T-helper 2 cell treated with Interferon-gamma antibody and Interleukin-4, amounts not matched to agents 5 μg/mL and 100 μg/mL, for 36 hours (primary cell): ENCODE measurements around the gene PADI4.

Experiments used
- DNase-seq: peaks from one replicate; pipeline ENCODE4 v3.0.0; 2021; ENCODE audit warnings: low spot score
- H3K27ac Mint-ChIP-seq: one replicate; pipeline ENCODE4 v1.8.0; 2021; ENCODE audit warnings: mild to moderate bottlenecking, mixed read lengths
- H3K27me3 Mint-ChIP-seq: one replicate; pipeline ENCODE4 v1.8.0; 2021; ENCODE audit warnings: low read depth, mixed read lengths
- H3K36me3 Mint-ChIP-seq: one replicate; pipeline ENCODE4 v1.8.0; 2021; ENCODE audit warnings: low read depth, mixed read lengths
- H3K4me1 Mint-ChIP-seq: one replicate; pipeline ENCODE4 v1.8.0; 2021; ENCODE audit warnings: low read depth, mixed read lengths
- H3K4me3 Mint-ChIP-seq: one replicate; pipeline ENCODE4 v1.8.0; 2022; ENCODE audit warnings: mild to moderate bottlenecking, moderate library complexity, mixed read lengths
- H3K9me3 Mint-ChIP-seq: one replicate; pipeline ENCODE4 v1.8.0; 2021; ENCODE audit warnings: mixed read lengths

PADI4 gene

GRCh38 chr1:17274186-17275170 lies 33.5 kb upstream of the PADI4 start:
- H3K27me3 Mint-ChIP-seq = peaks cover 3% of the 10 kb centered on the region
- H3K36me3 Mint-ChIP-seq = no peaks in the 10 kb centered on the region
- H3K4me1 Mint-ChIP-seq = no peaks in the 10 kb centered on the region
- H3K27ac Mint-ChIP-seq = no peak overlapping the region
- DNase-seq = peak; percentile 10
- no peaks in the 10 kb centered on the region for H3K9me3 Mint-ChIP-seq
- no peak overlapping the region for H3K4me3 Mint-ChIP-seq

DNA sequence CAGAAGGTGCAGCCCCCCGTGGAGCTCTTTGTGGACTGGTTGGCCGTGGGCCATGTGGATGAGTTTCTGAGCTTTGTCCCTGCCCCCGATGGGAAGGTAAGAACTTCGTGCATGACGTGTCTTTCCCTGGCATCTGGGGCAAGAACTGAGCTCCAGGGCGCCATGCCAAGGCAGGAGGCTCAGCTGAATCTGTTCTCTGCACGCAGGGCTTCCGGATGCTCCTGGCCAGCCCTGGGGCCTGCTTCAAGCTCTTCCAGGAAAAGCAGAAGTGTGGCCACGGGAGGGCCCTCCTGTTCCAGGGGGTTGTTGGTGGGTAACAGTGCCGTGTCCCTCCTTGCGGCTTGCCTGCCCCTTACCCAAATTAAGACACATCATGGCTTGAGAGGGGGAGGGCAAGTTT lies 31.4 kb upstream of the PADI4 start:
- Mint-ChIP-seq H3K4me1 (no peaks in the 10 kb centered on the region), H3K27ac (no peak overlapping the region), H3K27me3 (peaks cover 3% of the 10 kb centered on the region), H3K9me3 (no peaks in the 10 kb centered on the region), H3K4me3 (no peak overlapping the region), H3K36me3 (no peaks in the 10 kb centered on the region)
- DNase-seq = no peak

DNA sequence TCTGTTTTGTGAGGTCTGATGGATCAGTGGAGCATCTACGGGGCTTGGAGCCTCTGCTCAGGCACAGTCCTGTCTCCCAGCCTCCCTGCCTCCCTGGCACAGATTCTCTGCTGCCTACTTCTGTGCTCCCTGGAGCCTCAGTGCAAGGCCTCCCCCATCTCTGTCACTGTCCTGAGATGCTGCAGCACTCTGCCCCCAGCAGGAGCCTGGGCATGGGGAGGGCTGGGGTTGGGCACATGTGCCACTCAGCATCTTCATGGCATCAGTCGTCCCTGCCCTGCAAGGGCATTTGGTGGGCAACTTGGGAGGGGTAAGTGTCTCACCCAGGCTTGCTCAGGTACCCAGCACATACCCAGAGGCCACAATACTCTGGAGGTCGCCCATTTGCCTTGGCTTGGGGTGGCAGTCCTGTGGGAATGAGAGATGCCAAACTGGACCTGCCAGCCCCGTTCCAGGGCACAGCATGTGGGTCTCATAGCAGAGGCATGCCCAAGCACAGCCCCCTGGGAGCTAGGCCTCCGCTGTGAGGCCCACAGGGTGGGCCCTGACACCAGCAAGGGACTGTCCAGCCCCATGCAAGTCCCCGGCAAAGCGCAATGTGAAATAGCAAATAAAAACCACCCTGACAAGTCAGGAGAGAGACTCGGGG lies 30.4 kb upstream of the PADI4 start:
- Mint-ChIP-seq H3K27ac (no peak overlapping the region), H3K27me3 (peaks cover 7% of the 10 kb centered on the region), H3K4me3 (no peak overlapping the region), H3K9me3 (no peaks in the 10 kb centered on the region), H3K4me1 (no peaks in the 10 kb centered on the region), H3K36me3 (no peaks in the 10 kb centered on the region)
- DNase-seq = no peak

GRCh38 chr1:17278996-17279830 lies 28.8 kb upstream of the PADI4 start:
- Mint-ChIP-seq H3K27ac (no peak overlapping the region), H3K27me3 (peaks cover 7% of the 10 kb centered on the region), H3K4me3 (no peak overlapping the region), H3K4me1 (no peaks in the 10 kb centered on the region), H3K36me3 (no peaks in the 10 kb centered on the region), H3K9me3 (no peaks in the 10 kb centered on the region)
- DNase-seq = no peak

DNA sequence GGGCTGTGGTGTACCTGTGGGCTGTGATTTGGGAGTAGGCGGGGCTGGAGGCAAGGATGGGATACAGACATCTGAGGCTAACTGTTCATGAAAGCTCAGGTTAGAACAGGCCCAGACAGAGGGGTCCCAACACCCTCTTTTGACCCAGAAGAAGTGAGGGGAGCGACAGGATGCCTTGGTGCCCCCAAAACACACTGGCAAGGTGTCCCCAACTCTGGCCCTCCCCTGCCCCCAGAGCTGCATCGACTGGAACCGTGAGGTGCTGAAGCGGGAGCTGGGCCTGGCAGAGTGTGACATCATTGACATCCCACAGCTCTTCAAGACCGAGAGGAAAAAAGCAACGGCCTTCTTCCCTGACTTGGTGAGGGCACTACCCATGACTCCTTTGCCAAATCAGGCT lies 27.6 kb upstream of the PADI4 start:
- no peaks in the 10 kb centered on the region for H3K9me3 Mint-ChIP-seq
- no peak overlapping the region for H3K4me3 Mint-ChIP-seq
- H3K4me1 Mint-ChIP-seq = no peaks in the 10 kb centered on the region
- no peak overlapping the region for H3K27ac Mint-ChIP-seq
- no peak for DNase-seq
- H3K27me3 Mint-ChIP-seq = peaks cover 7% of the 10 kb centered on the region
- no peaks in the 10 kb centered on the region for H3K36me3 Mint-ChIP-seq

GRCh38 chr1:17280894-17281293 lies 27.1 kb upstream of the PADI4 start:
- peaks cover 4% of the 10 kb centered on the region for H3K27me3 Mint-ChIP-seq

DNA sequence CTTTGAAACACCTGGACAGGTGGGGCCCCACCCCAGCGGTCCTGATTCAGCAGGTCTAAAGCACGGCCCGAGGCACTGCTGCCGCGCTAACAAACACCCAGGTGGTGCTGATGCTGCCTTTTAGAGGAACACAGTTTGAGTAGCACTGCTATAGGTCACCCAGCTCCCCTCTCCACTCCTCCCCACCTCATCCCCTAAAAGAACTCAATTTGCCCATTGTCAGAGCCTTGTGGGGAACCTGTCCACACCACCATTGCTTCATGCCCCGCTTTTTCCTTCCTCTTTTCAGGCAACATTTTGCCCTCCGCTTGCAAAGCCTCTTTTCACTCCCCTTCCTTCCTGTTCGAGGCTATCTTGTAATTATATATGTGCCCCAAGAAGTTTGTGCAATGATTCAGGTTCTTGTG lies 26.2 kb upstream of the PADI4 start:
- Mint-ChIP-seq H3K27me3 (peaks cover 4% of the 10 kb centered on the region), H3K27ac (no peak overlapping the region), H3K36me3 (no peaks in the 10 kb centered on the region), H3K9me3 (no peaks in the 10 kb centered on the region), H3K4me3 (no peak overlapping the region), H3K4me1 (no peaks in the 10 kb centered on the region)
- no peak for DNase-seq

More at GRCh38 chr1:17280894-17281293, 27.1 kb upstream of the PADI4 start:
- Mint-ChIP-seq H3K4me1 (no peaks in the 10 kb centered on the region), H3K27ac (no peak overlapping the region), H3K9me3 (no peaks in the 10 kb centered on the region), H3K36me3 (no peaks in the 10 kb centered on the region), H3K4me3 (no peak overlapping the region)
- DNase-seq = no peak

- no peak for DNase-seq
- H3K9me3 Mint-ChIP-seq = no peaks in the 10 kb centered on the region
- no peak overlapping the region for H3K4me3 Mint-ChIP-seq
- H3K4me1 Mint-ChIP-seq = no peaks in the 10 kb centered on the region
- H3K36me3 Mint-ChIP-seq = no peaks in the 10 kb centered on the region
- peaks cover 4% of the 10 kb centered on the region for H3K27me3 Mint-ChIP-seq
- H3K27ac Mint-ChIP-seq = no peak overlapping the region
Observed at GRCh38 chr1:17282836-17283235, 25.2 kb upstream of the PADI4 start.

DNA sequence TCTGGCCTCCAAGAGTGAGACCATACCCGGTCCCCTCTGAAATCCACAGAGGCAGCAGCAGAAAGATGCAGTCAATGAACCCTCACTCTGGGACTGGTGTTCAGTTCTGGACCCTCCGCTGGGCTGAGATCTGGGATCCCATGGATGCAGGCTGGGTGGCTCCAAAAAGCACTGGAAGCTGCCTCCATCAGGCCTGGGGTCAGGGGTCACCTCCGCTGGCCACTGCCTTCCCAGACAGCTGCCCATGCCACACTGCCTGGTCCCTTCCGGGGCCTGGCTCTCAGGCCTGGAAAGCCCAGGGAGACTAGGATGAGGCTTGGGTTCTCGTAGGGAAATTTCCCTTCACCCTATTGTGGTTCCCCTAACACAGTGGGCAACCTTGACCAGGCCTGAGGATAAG lies 21.4 kb upstream of the PADI4 start:
- Mint-ChIP-seq H3K36me3 (no peaks in the 10 kb centered on the region), H3K27ac (no peak overlapping the region), H3K27me3 (peaks cover 8% of the 10 kb centered on the region), H3K9me3 (no peaks in the 10 kb centered on the region), H3K4me1 (no peaks in the 10 kb centered on the region), H3K4me3 (no peak overlapping the region)
- DNase-seq = no peak

DNA sequence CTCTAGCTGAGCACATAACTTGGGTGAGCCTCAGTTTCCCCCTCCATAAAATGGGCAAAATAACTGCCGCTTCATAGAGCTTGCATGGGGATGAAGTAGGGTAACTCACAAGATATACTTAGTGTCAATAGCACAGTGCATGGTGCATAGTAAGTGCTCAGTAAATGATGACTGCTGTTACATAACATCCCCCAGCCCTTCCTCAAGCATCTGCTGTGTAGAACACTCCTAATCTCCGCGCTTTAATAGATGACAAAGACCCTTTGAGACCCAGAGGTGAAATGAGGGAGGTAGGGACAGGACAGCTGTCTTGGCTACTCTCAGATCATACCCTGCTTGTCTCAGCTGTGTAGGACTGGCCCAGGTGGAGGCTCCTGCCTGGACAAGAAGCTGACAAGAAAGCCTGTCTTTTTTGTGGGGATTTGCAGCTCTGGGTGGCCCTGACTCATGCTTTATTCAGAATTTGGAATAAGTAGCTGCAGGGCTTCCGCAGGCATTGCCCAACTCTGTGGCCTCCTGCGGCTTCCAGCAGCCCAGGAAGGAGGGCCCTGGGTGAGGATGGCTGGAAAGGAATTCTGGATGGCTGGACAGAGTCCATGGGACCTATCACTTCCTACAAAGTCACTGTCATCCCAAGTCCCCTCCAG lies 20.7 kb upstream of the PADI4 start:
- no peak overlapping the region for H3K27ac Mint-ChIP-seq
- H3K4me3 Mint-ChIP-seq = no peak overlapping the region
- DNase-seq = no peak
- peaks cover 4% of the 10 kb centered on the region for H3K27me3 Mint-ChIP-seq
- H3K9me3 Mint-ChIP-seq = no peaks in the 10 kb centered on the region
- H3K4me1 Mint-ChIP-seq = no peaks in the 10 kb centered on the region
- no peaks in the 10 kb centered on the region for H3K36me3 Mint-ChIP-seq

DNA sequence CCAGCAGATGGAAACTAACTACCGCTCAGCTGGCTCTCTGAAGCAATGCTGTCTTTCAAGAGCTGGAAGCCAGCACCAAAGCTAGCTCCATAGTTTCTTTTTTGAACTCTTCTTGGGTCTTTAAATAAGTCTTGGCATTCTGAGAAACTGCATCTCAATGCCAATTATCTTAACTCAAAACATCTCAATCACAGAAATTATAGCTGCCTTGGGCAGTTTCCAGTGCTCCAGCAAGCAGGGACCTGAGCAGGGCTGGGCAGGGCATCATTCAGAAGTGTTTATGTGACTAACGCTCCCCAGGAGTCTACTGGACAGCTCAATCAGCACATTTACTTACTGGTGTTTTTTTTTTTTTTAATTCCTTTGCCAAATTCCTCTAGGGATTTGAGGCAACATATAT lies 18.3 kb upstream of the PADI4 start:
- peaks cover 3% of the 10 kb centered on the region for H3K27me3 Mint-ChIP-seq
- H3K36me3 Mint-ChIP-seq = no peaks in the 10 kb centered on the region
- no peak for DNase-seq
- no peak overlapping the region for H3K27ac Mint-ChIP-seq
- H3K9me3 Mint-ChIP-seq = no peaks in the 10 kb centered on the region
- H3K4me1 Mint-ChIP-seq = no peaks in the 10 kb centered on the region
- no peak overlapping the region for H3K4me3 Mint-ChIP-seq

GRCh38 chr1:17290553-17290952 lies 17.4 kb upstream of the PADI4 start:
- H3K27me3 Mint-ChIP-seq = peaks cover 3% of the 10 kb centered on the region
- H3K27ac Mint-ChIP-seq = no peak overlapping the region
- DNase-seq = no peak
- H3K4me3 Mint-ChIP-seq = no peak overlapping the region
- H3K4me1 Mint-ChIP-seq = no peaks in the 10 kb centered on the region
- H3K36me3 Mint-ChIP-seq = no peaks in the 10 kb centered on the region
- H3K9me3 Mint-ChIP-seq = no peaks in the 10 kb centered on the region

- Mint-ChIP-seq H3K4me3 (no peak overlapping the region), H3K27me3 (peaks cover 3% of the 10 kb centered on the region), H3K27ac (no peak overlapping the region), H3K4me1 (no peaks in the 10 kb centered on the region), H3K36me3 (no peaks in the 10 kb centered on the region), H3K9me3 (no peaks in the 10 kb centered on the region)
- no peak for DNase-seq
Observed at GRCh38 chr1:17292299-17293160, 15.5 kb upstream of the PADI4 start.
